NCI-H2196 (cell line): ENCODE results near the gene CDKAL1.

Experiments
- DNase-seq: peaks from one replicate; lab custom pipeline; 2025; ENCODE audit not compliant: unreplicated experiment; lab: John Stamatoyannopoulos, UW

CDKAL1 gene

GRCh38 chr6:20670750-20671149 is 136.5 kb downstream of the CDKAL1 start:
- no peak for DNase-seq

- DNase-seq = no peak
Observed at GRCh38 chr6:20672038-20672437, 137.8 kb downstream of the CDKAL1 start.

- DNase-seq = no peak
Observed at GRCh38 chr6:20673458-20673857, 139.2 kb downstream of the CDKAL1 start.

GRCh38 chr6:20674664-20675063 is 140.4 kb downstream of the CDKAL1 start:
- no peak for DNase-seq

- DNase-seq = no peak
Observed at GRCh38 chr6:20678831-20679352, 144.6 kb downstream of the CDKAL1 start.

GRCh38 chr6:20680697-20681165 is 146.5 kb downstream of the CDKAL1 start:
- peak; percentile 13 for DNase-seq

GRCh38 chr6:20681243-20681684 is 147.0 kb downstream of the CDKAL1 start:
- no peak for DNase-seq

GRCh38 chr6:20684474-20684873 is 150.2 kb downstream of the CDKAL1 start:
- no peak for DNase-seq

- DNase-seq = no peak
Observed at GRCh38 chr6:20686142-20686541, 151.9 kb downstream of the CDKAL1 start.

- no peak for DNase-seq
Observed at GRCh38 chr6:20687494-20687893, 153.2 kb downstream of the CDKAL1 start.

GRCh38 chr6:20688710-20689500 is 154.6 kb downstream of the CDKAL1 start:
- no peak for DNase-seq

GRCh38 chr6:20691185-20691584 is 156.9 kb downstream of the CDKAL1 start:
- no peak for DNase-seq

- DNase-seq = no peak
Observed at GRCh38 chr6:20692023-20692422, 157.8 kb downstream of the CDKAL1 start.

GRCh38 chr6:20693466-20694063 is 159.3 kb downstream of the CDKAL1 start:
- no peak for DNase-seq

- DNase-seq = no peak
Observed at GRCh38 chr6:20696676-20697075, 162.4 kb downstream of the CDKAL1 start.

- DNase-seq = no peak
Observed at GRCh38 chr6:20698675-20699074, 164.4 kb downstream of the CDKAL1 start.

- DNase-seq = peak; percentile 47
Observed at GRCh38 chr6:20699402-20699801, 165.1 kb downstream of the CDKAL1 start.

GRCh38 chr6:20700375-20700774 is 166.1 kb downstream of the CDKAL1 start:
- DNase-seq = peak; percentile 41

GRCh38 chr6:20702366-20702765 is 168.1 kb downstream of the CDKAL1 start:
- DNase-seq = no peak

GRCh38 chr6:20703049-20703448 is 168.8 kb downstream of the CDKAL1 start:
- no peak for DNase-seq

- DNase-seq = no peak
Observed at GRCh38 chr6:20704325-20705025, 170.2 kb downstream of the CDKAL1 start.

- no peak for DNase-seq
Observed at GRCh38 chr6:20705741-20706140, 171.5 kb downstream of the CDKAL1 start.
